ENCODE data around the gene PCDHGA1. TPM values are rescaled to one million over a fixed set of nuclear protein-coding genes. Genes with fewer than 3 reads are reported as not detected.
A peak's percentile ranks its signal among the peaks of the same experiment; 100 is the strongest.

The PCDHGA1 gene
- total and polyA plus RNA-seq, 9 of the 15 experiments (the other 6 are each of a cell fraction or from before 2014, with no cell fraction given) = 0.05 to 0.26 (median 0.18) TPM; not detected in 2

- TF ChIP-seq, protein P1, sequence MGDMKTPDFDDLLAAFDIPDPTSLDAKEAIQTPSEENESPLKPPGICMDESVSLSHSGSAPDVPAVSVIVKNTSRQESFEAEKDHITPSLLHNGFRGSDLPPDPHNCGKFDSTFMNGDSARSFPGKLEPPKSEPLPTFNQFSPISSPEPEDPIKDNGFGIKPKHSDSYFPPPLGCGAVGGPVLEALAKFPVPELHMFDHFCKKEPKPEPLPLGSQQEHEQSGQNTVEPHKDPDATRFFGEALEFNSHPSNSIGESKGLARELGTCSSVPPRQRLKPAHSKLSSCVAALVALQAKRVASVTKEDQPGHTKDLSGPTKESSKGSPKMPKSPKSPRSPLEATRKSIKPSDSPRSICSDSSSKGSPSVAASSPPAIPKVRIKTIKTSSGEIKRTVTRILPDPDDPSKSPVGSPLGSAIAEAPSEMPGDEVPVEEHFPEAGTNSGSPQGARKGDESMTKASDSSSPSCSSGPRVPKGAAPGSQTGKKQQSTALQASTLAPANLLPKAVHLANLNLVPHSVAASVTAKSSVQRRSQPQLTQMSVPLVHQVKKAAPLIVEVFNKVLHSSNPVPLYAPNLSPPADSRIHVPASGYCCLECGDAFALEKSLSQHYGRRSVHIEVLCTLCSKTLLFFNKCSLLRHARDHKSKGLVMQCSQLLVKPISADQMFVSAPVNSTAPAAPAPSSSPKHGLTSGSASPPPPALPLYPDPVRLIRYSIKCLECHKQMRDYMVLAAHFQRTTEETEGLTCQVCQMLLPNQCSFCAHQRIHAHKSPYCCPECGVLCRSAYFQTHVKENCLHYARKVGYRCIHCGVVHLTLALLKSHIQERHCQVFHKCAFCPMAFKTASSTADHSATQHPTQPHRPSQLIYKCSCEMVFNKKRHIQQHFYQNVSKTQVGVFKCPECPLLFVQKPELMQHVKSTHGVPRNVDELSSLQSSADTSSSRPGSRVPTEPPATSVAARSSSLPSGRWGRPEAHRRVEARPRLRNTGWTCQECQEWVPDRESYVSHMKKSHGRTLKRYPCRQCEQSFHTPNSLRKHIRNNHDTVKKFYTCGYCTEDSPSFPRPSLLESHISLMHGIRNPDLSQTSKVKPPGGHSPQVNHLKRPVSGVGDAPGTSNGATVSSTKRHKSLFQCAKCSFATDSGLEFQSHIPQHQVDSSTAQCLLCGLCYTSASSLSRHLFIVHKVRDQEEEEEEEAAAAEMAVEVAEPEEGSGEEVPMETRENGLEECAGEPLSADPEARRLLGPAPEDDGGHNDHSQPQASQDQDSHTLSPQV (IDR thresholded peaks at IDR 0.05) = no peak
- TF ChIP-seq FOSL1 (tag; conservative IDR thresholded peaks at IDR 0.05) (no peak), TEAD1 (CRISPR knock-in tag; IDR thresholded peaks at IDR 0.05) (no peak), NCOA4 (IDR thresholded peaks at IDR 0.05; ENCODE audit: partially characterized antibody) (no peak), RBM14 (IDR thresholded peaks at IDR 0.05; ENCODE audit: borderline replicate concordance, insufficient read depth, low read depth, low read length) (no peak), CREB1 (IDR thresholded peaks at IDR 0.05) (0 out of 2 replicates have a peak, but pooled peaks have one; percentile 18), CREB1 (CRISPR knock-in tag; IDR thresholded peaks at IDR 0.05) (no peak), PYGO2 (tag; IDR thresholded peaks at IDR 0.05) (no peak), SREBF2 (CRISPR knock-in tag; IDR thresholded peaks at IDR 0.05) (no peak), TEAD2 (tag; IDR thresholded peaks at IDR 0.05) (no peak), ZNF311 (CRISPR knock-in tag; IDR thresholded peaks at IDR 0.05) (no peak), MXD1 (CRISPR knock-in tag; IDR thresholded peaks at IDR 0.05; ENCODE audit: borderline replicate concordance, poor library complexity, severe bottlenecking) (no peak), ZNF318 (IDR thresholded peaks at IDR 0.05; ENCODE audit: borderline replicate concordance in 1 of 2, low read depth in 1 of 2) (no peak), ZNF316 (IDR thresholded peaks at IDR 0.05) (peak; percentile 53)
Measured at GRCh38 chr5:141326088-141326854, 4.0 kb upstream of the PCDHGA1 start (continued).

Measured in K562 (cell line).